Activated naive CD8-positive, alpha-beta T cell treated with anti-CD3 and anti-CD28 coated beads, Interleukin-2, amount 50 U/mL, for 16 hours (primary cell): ENCODE results near the gene EPS8.
"Not testable (repeated sequence)": the region's sequence is repeated elsewhere in the genome, so short reads cannot be mapped to it uniquely, and the experiment has no call there.

ENCODE experiments used
- DNase-seq: peaks from one replicate; pipeline ENCODE4 v3.0.0-alpha.2; 2020; ENCODE audit warnings: low read depth, low spot score

Gene EPS8

GRCh38 chr12:15757553-15758255 lies 31.5 kb downstream of the EPS8 start:
- no peak for DNase-seq

- DNase-seq, result no peak
These were observed 32.4 kb downstream of the EPS8 start for GRCh38 chr12:15756822-15757221.

GRCh38 chr12:15754233-15754632 lies 35.0 kb downstream of the EPS8 start:
- no peak for DNase-seq

GRCh38 chr12:15752785-15753184 lies 36.4 kb downstream of the EPS8 start:
- no peak for DNase-seq

GRCh38 chr12:15751741-15752140 lies 37.4 kb downstream of the EPS8 start:
- DNase-seq, result no peak

- DNase-seq, result no peak
These were observed 39.3 kb downstream of the EPS8 start for GRCh38 chr12:15749937-15750336.

GRCh38 chr12:15741870-15742269 lies 47.3 kb downstream of the EPS8 start:
- not testable (repeated sequence) for DNase-seq

GRCh38 chr12:15741082-15741481 lies 48.1 kb downstream of the EPS8 start:
- DNase-seq, result no peak

GRCh38 chr12:15740389-15740788 lies 48.8 kb downstream of the EPS8 start:
- not testable (repeated sequence) for DNase-seq

- DNase-seq, result no peak
These were observed 50.7 kb downstream of the EPS8 start for GRCh38 chr12:15738438-15739015.

- DNase-seq, result no peak
These were observed 53.2 kb downstream of the EPS8 start for GRCh38 chr12:15735837-15736615.

- DNase-seq, result no peak
These were observed 56.1 kb downstream of the EPS8 start for GRCh38 chr12:15733136-15733535.

- DNase-seq, result no peak
These were observed 56.7 kb downstream of the EPS8 start for GRCh38 chr12:15732341-15733061.

GRCh38 chr12:15731940-15732339 lies 57.2 kb downstream of the EPS8 start:
- no peak for DNase-seq

GRCh38 chr12:15729097-15729496 lies 60.1 kb downstream of the EPS8 start:
- DNase-seq, result no peak

GRCh38 chr12:15728118-15728598 lies 61.0 kb downstream of the EPS8 start:
- no peak for DNase-seq

- DNase-seq, result no peak
These were observed 62.4 kb downstream of the EPS8 start for GRCh38 chr12:15726878-15727150.

- DNase-seq, result no peak
These were observed 62.9 kb downstream of the EPS8 start for GRCh38 chr12:15726027-15726877.

GRCh38 chr12:15722951-15723350 lies 66.2 kb downstream of the EPS8 start:
- no peak for DNase-seq

GRCh38 chr12:15721316-15722115 lies 67.7 kb downstream of the EPS8 start:
- DNase-seq, result no peak
